Panc1 (cell line): Measurements from ENCODE around the gene DNAH3. TPM values are rescaled to one million over a fixed set of nuclear protein-coding genes. Genes with fewer than 3 reads are reported as not detected.

Source experiments
- ATAC-seq: fragments of 200-7000 bp; cut with Tn5 transposase; 2 replicates; pipeline ENCODE4 v1.9.1; 2020; ENCODE audit warnings: mild to moderate bottlenecking, moderate library complexity
- BruUV-seq: library from RNA; stranded (reverse); fragments of 400-500 nt; replicated peaks from 2 replicates; lab custom pipeline; 2021; lab: Mats Ljungman, UMichigan
- CTCF ChIA-PET: fragments of 300-600 bp; sonication (Branson Sonifier 250); formaldehyde crosslinking; loops from one replicate; lab custom pipeline; 2022; ENCODE audit warnings: antibody characterized with exemption; lab: Charles Lee
- POLR2A ChIA-PET: fragments of 300-600 bp; sonication (Branson Sonifier 250); formaldehyde crosslinking; loops from one replicate; lab custom pipeline; 2022; ENCODE audit warnings: antibody characterized with exemption; lab: Charles Lee
- DNase-seq: peaks from one replicate; pipeline ENCODE4 v3.0.0-alpha.2; 2010; ENCODE audit warnings: low read depth, low spot score
- H3K27ac ChIP-seq: 2 replicates; pipeline ENCODE4 v1.5.1; 2011; ENCODE audit warnings: mild to moderate bottlenecking, low read length, inconsistent platforms
- H3K27me3 ChIP-seq: fragments of 200-500 bp; sonication (Bioruptor generic); 2 replicates; pipeline ENCODE4 v1.6.0; 2014; ENCODE audit warnings: low read length, inconsistent platforms; ENCODE audit not compliant: control insufficient read depth, insufficient read depth
- H3K36me3 ChIP-seq: fragments of 200-500 bp; sonication (Bioruptor generic); 2 replicates; pipeline ENCODE4 v1.5.1; 2014; ENCODE audit warnings: inconsistent platforms, mild to moderate bottlenecking, low read length, moderate library complexity; ENCODE audit not compliant: control insufficient read depth, insufficient read depth
- H3K4me1 ChIP-seq: 2 replicates; pipeline ENCODE4 v1.5.1; 2011; ENCODE audit warnings: inconsistent platforms, mild to moderate bottlenecking, low read length, moderate library complexity; ENCODE audit not compliant: control insufficient read depth, insufficient read depth
- H3K4me3 ChIP-seq, 2 experiments: 2 replicates each; pipeline ENCODE4 v1.5.1; 2011 to 2012; ENCODE audit warnings: low read depth in 2 of 2, low read length in 2 of 2, mild to moderate bottlenecking in 2 of 2, inconsistent platforms in 1 of 2, moderate library complexity in 1 of 2
- H3K9me3 ChIP-seq: fragments of 200-500 bp; sonication (Bioruptor generic); 2 replicates; pipeline ENCODE4 v1.5.1; 2014; ENCODE audit warnings: low read depth, mild to moderate bottlenecking, inconsistent platforms, low read length, moderate library complexity; ENCODE audit not compliant: control insufficient read depth, insufficient read depth
- POLR2AphosphoS5 ChIP-seq: IDR thresholded peaks from 2 replicates; pipeline ENCODE4 v1.6.1; 2012; ENCODE audit warnings: mild to moderate bottlenecking, low read depth, low read length, moderate library complexity
- SIN3A ChIP-seq: IDR thresholded peaks from 2 replicates; pipeline ENCODE4 v1.6.1; 2012; ENCODE audit warnings: low read depth, mild to moderate bottlenecking, low read length, moderate library complexity, borderline replicate concordance; ENCODE audit not compliant: insufficient read depth
- TCF7L2 ChIP-seq: IDR thresholded peaks from 2 replicates; pipeline ENCODE4 v1.6.1; 2011; ENCODE audit warnings: mild to moderate bottlenecking, low read depth, low read length, inconsistent platforms
- in situ Hi-C: cut with HindIII; loops from 2 replicates; pipeline ENCODE4 v1.10.0; 2016; ENCODE audit warnings: low sequenced_read_pairs, low pct_unique_long_range_greater_than_20kb
- intact Hi-C: fragments of 100-400 bp; cut with micrococcal nuclease; formaldehyde crosslinking; loops from one replicate; pipeline ENCODE4 v1.10.0; 2022; ENCODE audit not compliant: unreplicated experiment
- total RNA-seq: library from RNA; stranded (reverse); gene quantifications from one replicate; pipeline ENCODE4 v1.2.1, GENCODE V29; 2021; ENCODE audit not compliant: unreplicated experiment
- TF ChIP-seq, protein P1 (sequence below), 2 experiments: IDR thresholded peaks; 2 replicates each; pipeline ENCODE4 v1.6.1; 2011 to 2012; ENCODE audit warnings: low read depth in 2 of 2, control low read depth in 1 of 2, low read length in 1 of 2, mild to moderate bottlenecking in 1 of 2, moderate library complexity in 1 of 2; ENCODE audit not compliant: insufficient read depth in 1 of 2
- TF ChIP-seq, protein P2 (sequence below): fragments of 450-650 bp; IDR thresholded peaks from 2 replicates; pipeline ENCODE4 v1.5.1; 2017; ENCODE audit warnings: mild to moderate bottlenecking

The DNAH3 gene
- total RNA-seq, 1 experiment from 2014 or later, result 0.62 TPM

DNA sequence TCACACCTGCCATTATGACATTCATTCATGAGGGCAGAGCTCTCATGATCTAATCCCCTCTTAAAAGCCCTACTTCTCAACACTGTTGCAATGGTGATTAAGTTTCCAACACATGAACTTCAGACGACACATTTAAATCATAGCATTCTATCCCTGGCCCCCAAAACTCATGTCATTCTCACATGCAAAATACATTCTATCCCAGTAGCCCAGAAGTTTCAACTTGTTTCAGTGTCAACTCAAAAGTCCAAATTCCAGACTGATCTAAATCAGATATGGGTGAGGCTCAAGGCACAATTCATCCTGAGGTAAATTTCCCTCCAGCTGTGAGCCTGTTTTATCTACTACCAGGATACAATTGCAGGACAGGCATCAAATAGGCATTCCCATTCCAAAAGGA lies 224.9 kb downstream of the DNAH3 start:
- Histone ChIP-seq H3K4me3 (no peak overlapping the region), H3K9me3 (no peaks in the 10 kb centered on the region), H3K27me3 (no peaks in the 10 kb centered on the region), H3K4me1 (no peaks in the 10 kb centered on the region), H3K27ac (no peak overlapping the region), H3K36me3 (no peaks in the 10 kb centered on the region)
- BruUV-seq, result no TSS peak
- no peak for DNase-seq
- CTCF ChIA-PET, result no interaction called here
- TF ChIP-seq POLR2AphosphoS5, result no peak
- TF ChIP-seq, protein P1, sequence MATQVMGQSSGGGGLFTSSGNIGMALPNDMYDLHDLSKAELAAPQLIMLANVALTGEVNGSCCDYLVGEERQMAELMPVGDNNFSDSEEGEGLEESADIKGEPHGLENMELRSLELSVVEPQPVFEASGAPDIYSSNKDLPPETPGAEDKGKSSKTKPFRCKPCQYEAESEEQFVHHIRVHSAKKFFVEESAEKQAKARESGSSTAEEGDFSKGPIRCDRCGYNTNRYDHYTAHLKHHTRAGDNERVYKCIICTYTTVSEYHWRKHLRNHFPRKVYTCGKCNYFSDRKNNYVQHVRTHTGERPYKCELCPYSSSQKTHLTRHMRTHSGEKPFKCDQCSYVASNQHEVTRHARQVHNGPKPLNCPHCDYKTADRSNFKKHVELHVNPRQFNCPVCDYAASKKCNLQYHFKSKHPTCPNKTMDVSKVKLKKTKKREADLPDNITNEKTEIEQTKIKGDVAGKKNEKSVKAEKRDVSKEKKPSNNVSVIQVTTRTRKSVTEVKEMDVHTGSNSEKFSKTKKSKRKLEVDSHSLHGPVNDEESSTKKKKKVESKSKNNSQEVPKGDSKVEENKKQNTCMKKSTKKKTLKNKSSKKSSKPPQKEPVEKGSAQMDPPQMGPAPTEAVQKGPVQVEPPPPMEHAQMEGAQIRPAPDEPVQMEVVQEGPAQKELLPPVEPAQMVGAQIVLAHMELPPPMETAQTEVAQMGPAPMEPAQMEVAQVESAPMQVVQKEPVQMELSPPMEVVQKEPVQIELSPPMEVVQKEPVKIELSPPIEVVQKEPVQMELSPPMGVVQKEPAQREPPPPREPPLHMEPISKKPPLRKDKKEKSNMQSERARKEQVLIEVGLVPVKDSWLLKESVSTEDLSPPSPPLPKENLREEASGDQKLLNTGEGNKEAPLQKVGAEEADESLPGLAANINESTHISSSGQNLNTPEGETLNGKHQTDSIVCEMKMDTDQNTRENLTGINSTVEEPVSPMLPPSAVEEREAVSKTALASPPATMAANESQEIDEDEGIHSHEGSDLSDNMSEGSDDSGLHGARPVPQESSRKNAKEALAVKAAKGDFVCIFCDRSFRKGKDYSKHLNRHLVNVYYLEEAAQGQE (IDR thresholded peaks at IDR 0.05; ENCODE audit: insufficient read depth in 1 of 2, low read depth in 2 of 2, low read length in 1 of 2), result no peak
- no peak for TF ChIP-seq SIN3A
- TF ChIP-seq, protein P2, sequence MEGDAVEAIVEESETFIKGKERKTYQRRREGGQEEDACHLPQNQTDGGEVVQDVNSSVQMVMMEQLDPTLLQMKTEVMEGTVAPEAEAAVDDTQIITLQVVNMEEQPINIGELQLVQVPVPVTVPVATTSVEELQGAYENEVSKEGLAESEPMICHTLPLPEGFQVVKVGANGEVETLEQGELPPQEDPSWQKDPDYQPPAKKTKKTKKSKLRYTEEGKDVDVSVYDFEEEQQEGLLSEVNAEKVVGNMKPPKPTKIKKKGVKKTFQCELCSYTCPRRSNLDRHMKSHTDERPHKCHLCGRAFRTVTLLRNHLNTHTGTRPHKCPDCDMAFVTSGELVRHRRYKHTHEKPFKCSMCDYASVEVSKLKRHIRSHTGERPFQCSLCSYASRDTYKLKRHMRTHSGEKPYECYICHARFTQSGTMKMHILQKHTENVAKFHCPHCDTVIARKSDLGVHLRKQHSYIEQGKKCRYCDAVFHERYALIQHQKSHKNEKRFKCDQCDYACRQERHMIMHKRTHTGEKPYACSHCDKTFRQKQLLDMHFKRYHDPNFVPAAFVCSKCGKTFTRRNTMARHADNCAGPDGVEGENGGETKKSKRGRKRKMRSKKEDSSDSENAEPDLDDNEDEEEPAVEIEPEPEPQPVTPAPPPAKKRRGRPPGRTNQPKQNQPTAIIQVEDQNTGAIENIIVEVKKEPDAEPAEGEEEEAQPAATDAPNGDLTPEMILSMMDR, result no peak
- no peak for TF ChIP-seq TCF7L2
- in situ Hi-C loops (no loop called here), intact Hi-C loops (no loop called here)
- POLR2A ChIA-PET, result no interaction called here
- ATAC-seq, result no peak

DNA sequence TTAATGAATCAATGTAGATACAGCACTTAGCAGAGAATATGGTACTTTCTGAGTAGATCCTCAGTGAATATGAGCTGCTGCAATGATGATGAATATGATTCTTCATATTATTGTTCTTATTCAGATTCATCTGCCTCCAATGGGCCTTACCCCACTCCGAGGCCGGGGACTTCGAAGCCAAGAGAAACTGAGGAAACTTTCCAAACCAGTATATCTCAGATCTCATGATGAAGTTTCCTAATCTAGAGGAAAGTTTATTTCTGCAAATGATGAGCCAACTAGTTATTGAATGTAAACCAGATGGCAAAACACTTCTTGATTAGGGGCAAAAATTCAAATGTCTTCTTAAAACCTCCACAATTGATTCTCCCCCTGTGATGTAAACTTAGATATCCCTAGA lies 226.8 kb downstream of the DNAH3 start:
- no peak overlapping the region for H3K4me3 ChIP-seq
- intact Hi-C loops (no loop called here), in situ Hi-C loops (no loop called here)
- no peaks in the 10 kb centered on the region for H3K27me3 ChIP-seq
- no peaks in the 10 kb centered on the region for H3K9me3 ChIP-seq
- ChIA-PET POLR2A (no interaction called here), CTCF (no interaction called here)
- H3K27ac ChIP-seq, result no peak overlapping the region
- no peaks in the 10 kb centered on the region for H3K36me3 ChIP-seq
- no peak for ATAC-seq
- no peaks in the 10 kb centered on the region for H3K4me1 ChIP-seq
- no TSS peak for BruUV-seq
- DNase-seq, result no peak
- TF ChIP-seq, protein P2, result no peak
- TF ChIP-seq SIN3A (no peak), TCF7L2 (no peak), POLR2AphosphoS5 (no peak)
- TF ChIP-seq, protein P1 (IDR thresholded peaks at IDR 0.05; ENCODE audit: insufficient read depth in 1 of 2, low read depth in 2 of 2, low read length in 1 of 2), result no peak
